ENCODE results near the gene GALNT18. TPM values are rescaled to one million over a fixed set of nuclear protein-coding genes. Genes with fewer than 3 reads are reported as not detected.

Gene GALNT18
- total and polyA plus RNA-seq, 2 of the 4 experiments (the other 2 are of a cell fraction): 9.5 to 11.3 TPM

- Histone ChIP-seq H4K91ac (ENCODE audit: insufficient read depth, low read depth, low read length) (no peak overlapping the region), H3K56ac (ENCODE audit: extremely low read depth, insufficient read depth, low read length) (no peak overlapping the region), H2BK15ac (ENCODE audit: low read depth, low read length) (no peak overlapping the region), H4K8ac (ENCODE audit: low read depth in 2 of 2, low read length in 2 of 2) (no peak overlapping the region), H2AK9ac (replicated peaks; ENCODE audit: low read depth, low read length, poor library complexity) (no peak overlapping the region), H3K23ac (ENCODE audit: low read depth, low read length) (no peak overlapping the region), H3K27ac (ENCODE audit: insufficient read depth, low read length) (no peak overlapping the region), H3K4me3 (ENCODE audit: insufficient read depth, low read depth, low read length) (no peak overlapping the region), H3K4me1 (ENCODE audit: control insufficient read depth, insufficient read depth, low read length) (peaks cover 4% of the 10 kb centered on the region), H3K27me3 (ENCODE audit: control insufficient read depth, insufficient read depth, low read length) (peaks cover 19% of the 10 kb centered on the region), H2AK5ac (ENCODE audit: low read depth, low read length) (no peak overlapping the region), H4K5ac (ENCODE audit: low read depth, low read length) (no peak overlapping the region), H3K36me3 (ENCODE audit: control insufficient read depth, insufficient read depth, low read length) (no peaks in the 10 kb centered on the region), H2BK5ac (ENCODE audit: low read depth, low read length, poor library complexity, severe bottlenecking) (no peak overlapping the region), H3K9me1 (ENCODE audit: insufficient read depth, low read length) (0 out of 2 replicates have a peak, but pooled peaks cover 3% of the 10 kb centered on the region), H3K14ac (replicated peaks; ENCODE audit: low read depth, low read length) (no peak overlapping the region), H4K20me1 (ENCODE audit: insufficient read depth, low read length) (no peaks in the 10 kb centered on the region; the same call in 1 of the 2 replicates), H3K79me1 (ENCODE audit: low read depth in 1 of 2, low read length in 2 of 2) (no peaks in the 10 kb centered on the region), H2BK120ac (ENCODE audit: low read depth, low read length) (no peak overlapping the region), H3K4me2 (ENCODE audit: low read depth, low read length) (no peak overlapping the region), H3K18ac (ENCODE audit: low read depth, low read length) (no peak overlapping the region), H2AFZ (replicated peaks; ENCODE audit: low read length, poor library complexity) (no peak overlapping the region), H3K4ac (ENCODE audit: low read depth, low read length) (no peak overlapping the region), H3K9ac (ENCODE audit: low read depth, low read length) (no peak overlapping the region), H3K9me3 (ENCODE audit: control insufficient read depth, insufficient read depth, low read length) (no peaks in the 10 kb centered on the region), H2BK20ac (ENCODE audit: low read depth, low read length) (no peak overlapping the region)
- no CpG with 5 or more reads among the region's 4 CpGs for WGBS, 2 experiments (ENCODE audit: extremely low coverage in 2 of 2, insufficient read length in 1 of 2)
- TF ChIP-seq ELK1 (IDR thresholded peaks at IDR 0.05; ENCODE audit: borderline replicate concordance, low read depth, low read length) (no peak), POLR2A (IDR thresholded peaks at IDR 0.05; ENCODE audit: low read depth, low read length) (no peak), MAFK (IDR thresholded peaks at IDR 0.05; ENCODE audit: low read depth, low read length) (no peak), SMC3 (IDR thresholded peaks at IDR 0.05; ENCODE audit: low read depth, low read length) (no peak), USF2 (IDR thresholded peaks at IDR 0.05; ENCODE audit: low read depth, low read length) (no peak), MXI1 (IDR thresholded peaks at IDR 0.05; ENCODE audit: borderline replicate concordance, low read depth, low read length) (no peak), RCOR1 (IDR thresholded peaks at IDR 0.05; ENCODE audit: insufficient replicate concordance, low read length) (no peak), BHLHE40 (IDR thresholded peaks at IDR 0.05; ENCODE audit: low read depth, low read length) (no peak), NFE2L2 (IDR thresholded peaks at IDR 0.05; ENCODE audit: low read depth, low read length) (no peak), CEBPB (IDR thresholded peaks at IDR 0.05; ENCODE audit: low read depth, low read length) (no peak), FOS (IDR thresholded peaks at IDR 0.05; ENCODE audit: low read depth, low read length) (no peak), CHD1 (IDR thresholded peaks at IDR 0.05; ENCODE audit: low read depth, low read length) (no peak), RAD21 (IDR thresholded peaks at IDR 0.05; ENCODE audit: low read length) (no peak), RFX5 (IDR thresholded peaks at IDR 0.05; ENCODE audit: low read depth, low read length) (no peak), MAZ (IDR thresholded peaks at IDR 0.05; ENCODE audit: borderline replicate concordance, low read depth, low read length) (no peak)
- TF ChIP-seq, protein P1, sequence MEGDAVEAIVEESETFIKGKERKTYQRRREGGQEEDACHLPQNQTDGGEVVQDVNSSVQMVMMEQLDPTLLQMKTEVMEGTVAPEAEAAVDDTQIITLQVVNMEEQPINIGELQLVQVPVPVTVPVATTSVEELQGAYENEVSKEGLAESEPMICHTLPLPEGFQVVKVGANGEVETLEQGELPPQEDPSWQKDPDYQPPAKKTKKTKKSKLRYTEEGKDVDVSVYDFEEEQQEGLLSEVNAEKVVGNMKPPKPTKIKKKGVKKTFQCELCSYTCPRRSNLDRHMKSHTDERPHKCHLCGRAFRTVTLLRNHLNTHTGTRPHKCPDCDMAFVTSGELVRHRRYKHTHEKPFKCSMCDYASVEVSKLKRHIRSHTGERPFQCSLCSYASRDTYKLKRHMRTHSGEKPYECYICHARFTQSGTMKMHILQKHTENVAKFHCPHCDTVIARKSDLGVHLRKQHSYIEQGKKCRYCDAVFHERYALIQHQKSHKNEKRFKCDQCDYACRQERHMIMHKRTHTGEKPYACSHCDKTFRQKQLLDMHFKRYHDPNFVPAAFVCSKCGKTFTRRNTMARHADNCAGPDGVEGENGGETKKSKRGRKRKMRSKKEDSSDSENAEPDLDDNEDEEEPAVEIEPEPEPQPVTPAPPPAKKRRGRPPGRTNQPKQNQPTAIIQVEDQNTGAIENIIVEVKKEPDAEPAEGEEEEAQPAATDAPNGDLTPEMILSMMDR (conservative IDR thresholded peaks at IDR 0.05; ENCODE audit: low read depth, low read length): no peak
- in situ Hi-C loops (cut with MboI; ENCODE audit: low sequenced_read_pairs) (no loop called here), dilution Hi-C loops (cut with HindIII; ENCODE audit: low sequenced_read_pairs, unreplicated experiment) (no loop called here), intact Hi-C loops (cut with micrococcal nuclease) (no loop called here)
- POLR2A ChIA-PET (ENCODE audit: unreplicated experiment): interaction anchor here (0.6 kb wide), 1 partner anchor 163 kb away, joined by 3 read pairs; no protein-coding TSS in a partner anchor
- no TSS peak for BruUV-seq (replicated peaks)
- CTCF ChIA-PET: no interaction called here
- no peak for DNase-seq
- ATAC-seq (ENCODE audit: low read depth): no peak
These were observed 2.8 kb downstream of the GALNT18 start for GRCh38 chr11:11618973-11619435.

Measured in IMR-90 (cell line).